GM12878 (cell line): Measurements from ENCODE around the gene KAZN. TPM values are rescaled to one million over a fixed set of nuclear protein-coding genes. Genes with fewer than 3 reads are reported as not detected.

Experiments used
- ATAC-seq: fragments of 200-7000 bp; cut with Tn5 transposase; 3 replicates; pipeline ENCODE4 v1.9.1; 2020; ENCODE audit warnings: mild to moderate bottlenecking, moderate library complexity
- BruUV-seq: library from RNA; stranded (reverse); fragments of 400-500 nt; replicated peaks from 2 replicates; lab custom pipeline; 2021; lab: Mats Ljungman, UMichigan
- CTCF ChIA-PET: fragments of 300-600 bp; sonication (Branson Sonifier 250); formaldehyde crosslinking; extraction: SDS; loops from one replicate; lab custom pipeline; 2021; ENCODE audit warnings: inconsistent platforms; lab: Yijun Ruan, JAX
- POLR2A ChIA-PET: fragments of 350-600 bp; formaldehyde crosslinking; extraction: SDS; loops from one replicate; lab custom pipeline; 2021; ENCODE audit warnings: inconsistent platforms; lab: Charles Lee
- RAD21 ChIA-PET: fragments of 300-600 bp; sonication (Branson Sonifier 250); formaldehyde crosslinking; loops from one replicate; lab custom pipeline; 2023; ENCODE audit warnings: antibody characterized with exemption; ENCODE audit not compliant: unreplicated experiment; lab: Charles Lee
- SMC1A ChIA-PET: fragments of 300-600 bp; sonication (Branson Sonifier 250); formaldehyde crosslinking; loops from one replicate; lab custom pipeline; 2023; ENCODE audit not compliant: unreplicated experiment, uncharacterized antibody; lab: Charles Lee
- DNase-seq: peaks from one replicate; pipeline ENCODE4 v3.0.0-alpha.2; 2011; ENCODE audit warnings: low read depth, low spot score
- FAIRE-seq: peaks from 3 replicates; lab custom pipeline; 2011; peaks lifted over from hg19 to GRCh38; lab: Jason Lieb, UNC
- H2AFZ ChIP-seq: 2 replicates; pipeline ENCODE4 v1.6.0; 2011; ENCODE audit warnings: low read depth, low read length, control low read depth; ENCODE audit not compliant: control insufficient read depth
- H3K27ac ChIP-seq: 2 replicates; pipeline ENCODE4 v1.5.1; 2011; ENCODE audit warnings: control low read depth; ENCODE audit not compliant: control insufficient read depth, insufficient read depth
- H3K27me3 ChIP-seq, 2 experiments: replicated peaks in 1 of 2; 2 replicates each; pipeline versions ENCODE4 v1.6.0 to v1.6.1; 2011; ENCODE audit warnings: low read length in 1 of 2; ENCODE audit not compliant: control insufficient read depth in 2 of 2, insufficient read depth in 2 of 2
- H3K36me3 ChIP-seq, 2 experiments: 2 replicates each; pipeline ENCODE4 v1.5.1; 2011; ENCODE audit warnings: low read length in 1 of 2; ENCODE audit not compliant: control insufficient read depth in 2 of 2, insufficient read depth in 2 of 2
- H3K4me1 ChIP-seq: 2 replicates; pipeline ENCODE4 v1.6.1; 2011; ENCODE audit warnings: mild to moderate bottlenecking, low read length, moderate library complexity, mixed read lengths; ENCODE audit not compliant: control insufficient read depth, insufficient read depth
- H3K4me2 ChIP-seq: 2 replicates; pipeline ENCODE4 v1.6.0; 2011; ENCODE audit warnings: control low read depth; ENCODE audit not compliant: control insufficient read depth, insufficient read depth
- H3K4me3 ChIP-seq: fragments of 200-600 bp; sonication (generic); 2 replicates; pipeline ENCODE4 v1.5.1; 2016
- H3K79me2 ChIP-seq: 2 replicates; pipeline ENCODE4 v1.6.0; 2011; ENCODE audit warnings: low read length; ENCODE audit not compliant: control insufficient read depth, insufficient read depth
- H3K9ac ChIP-seq: 2 replicates; pipeline ENCODE4 v1.8.0; 2011; ENCODE audit warnings: low read length, control low read depth, mixed read lengths; ENCODE audit not compliant: control insufficient read depth, insufficient read depth
- H3K9me3 ChIP-seq: replicated peaks from 3 replicates; pipeline ENCODE4 v1.5.1; 2011; ENCODE audit warnings: mild to moderate bottlenecking, low read length; ENCODE audit not compliant: control insufficient read depth, insufficient read depth
- H4K20me1 ChIP-seq: 2 replicates; pipeline ENCODE4 v1.6.0; 2011; ENCODE audit not compliant: control insufficient read depth, insufficient read depth
- CBFB ChIP-seq: IDR thresholded peaks from 2 replicates; pipeline ENCODE4 v1.6.1; 2016; ENCODE audit warnings: antibody characterized with exemption, low read depth
- CHD4 ChIP-seq: fragments of 200-600 bp; sonication (generic); IDR thresholded peaks from 2 replicates; pipeline ENCODE4 v1.6.1; 2016; ENCODE audit warnings: mild to moderate bottlenecking
- HDAC6 ChIP-seq: fragments of 200-600 bp; sonication (generic); IDR thresholded peaks from one replicate; pipeline ENCODE4 v1.8.0; 2017; ENCODE audit warnings: antibody characterized with exemption; ENCODE audit not compliant: unreplicated experiment
- LARP7 ChIP-seq: fragments of 450-650 bp; IDR thresholded peaks from 2 replicates; pipeline ENCODE4 v1.6.1; 2017; ENCODE audit warnings: mild to moderate bottlenecking
- POLR2A ChIP-seq: IDR thresholded peaks from 2 replicates; pipeline ENCODE4 v1.6.1; 2011; ENCODE audit warnings: low read depth, mild to moderate bottlenecking, low read length
- RELA ChIP-seq: fragments of 450-650 bp; IDR thresholded peaks from 2 replicates; pipeline ENCODE4 v1.8.0; 2014; ENCODE audit warnings: borderline replicate concordance; ENCODE audit not compliant: partially characterized antibody
- WRNIP1 ChIP-seq: IDR thresholded peaks from 2 replicates; pipeline ENCODE4 v1.6.1; 2011; ENCODE audit warnings: low read depth, low read length, improper control_type of control experiment, borderline replicate concordance
- ZSCAN29 ChIP-seq: fragments of 450-650 bp; IDR thresholded peaks from 2 replicates; pipeline ENCODE4 v1.6.1; 2017; ENCODE audit warnings: mild to moderate bottlenecking, moderate library complexity
- WGBS: methylation state at CpG from one replicate; pipeline ENCODE4 v1.1.6; 2016; ENCODE audit warnings: low lambda C conversion rate; ENCODE audit not compliant: insufficient replicate concordance, insufficient coverage; ENCODE audit errors: missing lambda C conversion rate; 5-methylcytosine and 5-hydroxymethylcytosine counted together
- in situ Hi-C: fragments of 300-500 bp; cut with MboI; formaldehyde crosslinking; loops from 9 replicates; pipeline ENCODE4 v1.14.3; 2018; ENCODE audit warnings: mixed read lengths
- intact Hi-C: fragments of 100-400 bp; cut with micrococcal nuclease; formaldehyde crosslinking; loops from one replicate; pipeline ENCODE4 v1.14.2; 2022; ENCODE audit not compliant: unreplicated experiment
- polyA plus RNA-seq, 11 experiments: library from polyadenylated mRNA; depleted of rRNA in 4 of 11; unstranded in 6 of 11; stranded (reverse) in 5 of 11; fragments of >200 nt; fragmentation: Nextera tagmentation in 4 of 11; fragmentation: Illumina TruSeq in 1 of 11; extraction: Ambion mirVana in 4 of 11; extraction: Trizol in 1 of 11; gene quantifications; 1 replicate in 1 of 11; 2 replicates in 10 of 11; pipeline versions ENCODE4 v1.2.1 to v1.2.3, GENCODE V29; 2011 to 2016; ENCODE audit warnings: inconsistent platforms in 2 of 11, missing spikeins in 2 of 11, low read depth in 1 of 11
- total RNA-seq, 4 experiments: library from RNA; depleted of rRNA in 3 of 4; stranded (reverse); fragments of >200 nt in 3 of 4; fragmentation: Illumina TruSeq in 1 of 4; extraction: Trizol in 1 of 4; gene quantifications; 2 replicates each; pipeline versions ENCODE4 v1.2.1 to v1.2.3, GENCODE V29; 2013 to 2021
- TF ChIP-seq, protein P1 (sequence below): fragments of 450-650 bp; formaldehyde crosslinking; IDR thresholded peaks from 2 replicates; pipeline ENCODE4 v1.5.0; 2022; ENCODE audit warnings: mild to moderate bottlenecking, missing genetic modification characterization
- TF ChIP-seq, protein P2 (sequence below): IDR thresholded peaks from 2 replicates; pipeline ENCODE4 v1.6.1; 2012; ENCODE audit warnings: low read depth, low read length, improper control_type of control experiment

The KAZN gene
- total and polyA plus RNA-seq, 10 of the 15 experiments (the other 5 are each of a cell fraction or from before 2014, with no cell fraction given), result 0.72 to 4.0 (median 1.2) TPM

DNA sequence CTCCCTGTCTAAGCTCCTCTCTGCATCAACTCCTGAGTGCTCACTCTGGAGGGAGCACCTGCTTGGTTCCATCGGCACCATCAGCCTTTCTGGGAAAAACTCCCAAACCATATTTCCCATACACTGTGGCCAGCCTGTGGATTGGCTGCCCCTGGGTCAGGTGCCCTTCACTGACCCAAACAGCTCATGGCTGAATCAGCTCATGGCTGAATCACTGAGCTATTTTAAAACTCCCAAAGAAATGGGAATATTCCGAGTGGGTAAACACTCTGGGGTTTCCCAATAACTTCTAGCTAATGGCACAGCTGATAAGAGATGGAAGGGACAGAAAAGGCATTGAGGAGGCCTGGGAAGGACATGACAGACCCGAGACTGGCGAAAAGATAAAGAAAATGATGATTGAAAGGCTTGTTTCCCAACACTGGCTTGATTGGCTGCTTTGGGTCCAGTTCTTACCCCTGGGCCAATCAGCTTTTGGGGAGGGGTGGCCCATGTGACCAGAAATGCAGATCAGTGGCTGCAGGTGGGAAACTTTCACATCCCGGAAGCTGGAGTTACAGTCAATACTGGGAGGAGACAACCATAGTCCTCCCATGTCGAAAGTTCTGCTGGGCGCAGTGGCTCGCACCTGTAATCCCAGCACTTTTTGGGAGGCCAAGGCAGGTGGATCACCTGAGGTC, 37.3 kb upstream of the KAZN start (continued):
- TF ChIP-seq, protein P1, sequence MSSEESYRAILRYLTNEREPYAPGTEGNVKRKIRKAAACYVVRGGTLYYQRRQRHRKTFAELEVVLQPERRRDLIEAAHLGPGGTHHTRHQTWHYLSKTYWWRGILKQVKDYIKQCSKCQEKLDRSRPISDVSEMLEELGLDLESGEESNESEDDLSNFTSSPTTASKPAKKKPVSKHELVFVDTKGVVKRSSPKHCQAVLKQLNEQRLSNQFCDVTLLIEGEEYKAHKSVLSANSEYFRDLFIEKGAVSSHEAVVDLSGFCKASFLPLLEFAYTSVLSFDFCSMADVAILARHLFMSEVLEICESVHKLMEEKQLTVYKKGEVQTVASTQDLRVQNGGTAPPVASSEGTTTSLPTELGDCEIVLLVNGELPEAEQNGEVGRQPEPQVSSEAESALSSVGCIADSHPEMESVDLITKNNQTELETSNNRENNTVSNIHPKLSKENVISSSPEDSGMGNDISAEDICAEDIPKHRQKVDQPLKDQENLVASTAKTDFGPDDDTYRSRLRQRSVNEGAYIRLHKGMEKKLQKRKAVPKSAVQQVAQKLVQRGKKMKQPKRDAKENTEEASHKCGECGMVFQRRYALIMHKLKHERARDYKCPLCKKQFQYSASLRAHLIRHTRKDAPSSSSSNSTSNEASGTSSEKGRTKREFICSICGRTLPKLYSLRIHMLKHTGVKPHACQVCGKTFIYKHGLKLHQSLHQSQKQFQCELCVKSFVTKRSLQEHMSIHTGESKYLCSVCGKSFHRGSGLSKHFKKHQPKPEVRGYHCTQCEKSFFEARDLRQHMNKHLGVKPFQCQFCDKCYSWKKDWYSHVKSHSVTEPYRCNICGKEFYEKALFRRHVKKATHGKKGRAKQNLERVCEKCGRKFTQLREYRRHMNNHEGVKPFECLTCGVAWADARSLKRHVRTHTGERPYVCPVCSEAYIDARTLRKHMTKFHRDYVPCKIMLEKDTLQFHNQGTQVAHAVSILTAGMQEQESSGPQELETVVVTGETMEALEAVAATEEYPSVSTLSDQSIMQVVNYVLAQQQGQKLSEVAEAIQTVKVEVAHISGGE (CRISPR knock-in tag), result no peak

DNA sequence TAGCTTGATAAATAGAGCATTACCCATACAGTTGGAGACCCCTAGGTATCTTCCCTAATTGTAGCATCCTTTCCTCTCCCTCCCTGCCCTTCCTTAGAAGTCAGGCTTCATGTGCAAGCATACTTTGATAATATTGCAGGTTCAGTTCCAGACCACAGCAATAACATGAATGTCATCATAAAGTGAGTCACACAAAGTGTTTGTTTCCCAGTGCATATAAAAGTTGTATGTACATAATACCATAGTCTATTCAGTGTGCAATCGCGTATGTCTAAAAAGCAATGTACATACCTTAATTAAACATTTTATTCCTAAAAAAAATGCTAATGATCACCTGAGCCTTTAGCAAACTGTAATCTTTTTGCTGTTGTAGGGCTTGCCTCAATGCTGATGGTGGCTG, 33.4 kb upstream of the KAZN start:
- no TSS peak for BruUV-seq
- ATAC-seq (no peak), FAIRE-seq (no peak), DNase-seq (no peak)
- intact Hi-C loops (no loop called here), in situ Hi-C loops (no loop called here)
- SMC1A ChIA-PET, result interaction anchor here (1.5 to 2.3 kb wide), 2 partner anchors 8 to 13 kb away, joined by 3 to 6 read pairs; no protein-coding TSS in a partner anchor
- RAD21 ChIA-PET, result interaction anchor here (1.0 to 1.4 kb wide), 2 partner anchors 24 to 451 kb away, joined by 3 read pairs; no protein-coding TSS in a partner anchor
- no peak overlapping the region for H2AFZ ChIP-seq
- CTCF ChIA-PET, result no interaction called here
- no peaks in the 10 kb centered on the region for H3K27me3 ChIP-seq
- H3K4me3 ChIP-seq, result no peak overlapping the region
- no peak overlapping the region for H3K9ac ChIP-seq
- H4K20me1 ChIP-seq, result no peaks in the 10 kb centered on the region
- POLR2A ChIA-PET, result no interaction called here
- H3K4me1 ChIP-seq, result no peaks in the 10 kb centered on the region
- no peaks in the 10 kb centered on the region for H3K79me2 ChIP-seq
- H3K27ac ChIP-seq, result no peak overlapping the region
- no peaks in the 10 kb centered on the region for H3K36me3 ChIP-seq
- no peak for TF ChIP-seq CHD4
- TF ChIP-seq POLR2A, result no peak
- TF ChIP-seq ZSCAN29, result no peak
- TF ChIP-seq, protein P2, sequence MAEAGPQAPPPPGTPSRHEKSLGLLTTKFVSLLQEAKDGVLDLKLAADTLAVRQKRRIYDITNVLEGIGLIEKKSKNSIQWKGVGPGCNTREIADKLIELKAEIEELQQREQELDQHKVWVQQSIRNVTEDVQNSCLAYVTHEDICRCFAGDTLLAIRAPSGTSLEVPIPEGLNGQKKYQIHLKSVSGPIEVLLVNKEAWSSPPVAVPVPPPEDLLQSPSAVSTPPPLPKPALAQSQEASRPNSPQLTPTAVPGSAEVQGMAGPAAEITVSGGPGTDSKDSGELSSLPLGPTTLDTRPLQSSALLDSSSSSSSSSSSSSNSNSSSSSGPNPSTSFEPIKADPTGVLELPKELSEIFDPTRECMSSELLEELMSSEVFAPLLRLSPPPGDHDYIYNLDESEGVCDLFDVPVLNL, result no peak
- TF ChIP-seq HDAC6, result no peak
- no peak for TF ChIP-seq WRNIP1
- TF ChIP-seq CBFB, result no peak
- no peak for TF ChIP-seq LARP7
- TF ChIP-seq RELA, result no peak
- no peak overlapping the region for H3K4me2 ChIP-seq
- no peaks in the 10 kb centered on the region; the same call in 2 of the 3 replicates for H3K9me3 ChIP-seq
- WGBS, result 17% methylated on average over 2 of the region's 2 CpGs
